Fibroblast of mammary gland (primary cell): ENCODE data around the gene ASNSD1.

Experiments
- DNase-seq: peaks from one replicate; pipeline ENCODE4 v3.0.0-alpha.2; 2010; ENCODE audit warnings: low read depth
- H3K4me3 ChIP-seq: 2 replicates; pipeline ENCODE4 v1.5.1; 2011; ENCODE audit warnings: low read depth, mild to moderate bottlenecking, low read length, moderate library complexity; ENCODE audit not compliant: control insufficient read depth
- CTCF ChIP-seq: conservative IDR thresholded peaks from 2 replicates; pipeline ENCODE4 v1.5.1; 2011; ENCODE audit warnings: low read depth, low read length, inconsistent platforms; ENCODE audit not compliant: control insufficient read depth, insufficient read depth

ASNSD1 gene

GRCh38 chr2:189661148-189661956 lies at the start of gene ASNSD1:
ASNSD1 (plus strand) TSS chr2:189661459; CDS start chr2:189666133, 4,674 bp downstream.
- peak; percentile 100 for DNase-seq
- peak; percentile 97 for TF ChIP-seq CTCF
- peak within 1 kb of the TSS; percentile 94 for H3K4me3 ChIP-seq

GRCh38 chr2:189613077-189613636 lies 48.1 kb upstream of the ASNSD1 start:
- peak overlapping the region; percentile 43 for H3K4me3 ChIP-seq
- no peak for TF ChIP-seq CTCF
- DNase-seq, result peak; percentile 88

- no peak for TF ChIP-seq CTCF
Measured at GRCh38 chr2:189613650-189614420, 47.4 kb upstream of the ASNSD1 start.

GRCh38 chr2:189614585-189614984 lies 46.7 kb upstream of the ASNSD1 start:
- DNase-seq, result no peak
- no peak overlapping the region for H3K4me3 ChIP-seq
- TF ChIP-seq CTCF, result no peak

More at GRCh38 chr2:189613650-189614420, 47.4 kb upstream of the ASNSD1 start:
- peak; percentile 38 for DNase-seq
- peak overlapping the region; percentile 43 for H3K4me3 ChIP-seq

GRCh38 chr2:189618197-189618596 lies 43.1 kb upstream of the ASNSD1 start:
- DNase-seq, result no peak

More at GRCh38 chr2:189618197-189618596, 43.1 kb upstream of the ASNSD1 start:
- H3K4me3 ChIP-seq, result no peak overlapping the region
- TF ChIP-seq CTCF, result no peak
